Jurkat, Clone E6-1 (cell line): Measurements from ENCODE around the gene SLC44A3.
A peak's percentile ranks its signal among the peaks of the same experiment; 100 is the strongest.

Experiments
- DNase-seq: peaks from one replicate; pipeline ENCODE4 v3.0.0-alpha.2; 2011; ENCODE audit warnings: low read depth, low spot score
- H3K4me3 ChIP-seq: 2 replicates; pipeline ENCODE4 v1.5.1; 2011; ENCODE audit warnings: mild to moderate bottlenecking, low read length, control low read depth, moderate library complexity

Gene SLC44A3

GRCh38 chr1:94798462-94798861 is 21.7 kb upstream of the SLC44A3 start:
- DNase-seq, result no peak
- no peak overlapping the region for H3K4me3 ChIP-seq

GRCh38 chr1:94799206-94799605 is 21.0 kb upstream of the SLC44A3 start:
- H3K4me3 ChIP-seq, result no peak overlapping the region
- no peak for DNase-seq

GRCh38 chr1:94801919-94802546 is 18.1 kb upstream of the SLC44A3 start:
- DNase-seq, result peak; percentile 73
- H3K4me3 ChIP-seq, result no peak overlapping the region

- DNase-seq, result no peak
Measured at GRCh38 chr1:94803106-94803505, 17.1 kb upstream of the SLC44A3 start.

GRCh38 chr1:94803517-94804441 is 16.4 kb upstream of the SLC44A3 start:
- no peak for DNase-seq
- H3K4me3 ChIP-seq, result no peak overlapping the region

More at GRCh38 chr1:94803106-94803505, 17.1 kb upstream of the SLC44A3 start:
- no peak overlapping the region for H3K4me3 ChIP-seq

GRCh38 chr1:94804442-94804837 is 15.7 kb upstream of the SLC44A3 start:
- DNase-seq, result no peak
- no peak overlapping the region for H3K4me3 ChIP-seq

GRCh38 chr1:94805912-94806311 is 14.2 kb upstream of the SLC44A3 start:
- peak; percentile 53 for DNase-seq
- H3K4me3 ChIP-seq, result no peak overlapping the region

GRCh38 chr1:94806441-94806871 is 13.7 kb upstream of the SLC44A3 start:
- DNase-seq, result no peak
- H3K4me3 ChIP-seq, result no peak overlapping the region

GRCh38 chr1:94807742-94808491 is 12.2 kb upstream of the SLC44A3 start:
- no peak overlapping the region for H3K4me3 ChIP-seq
- peak; percentile 23 for DNase-seq

- H3K4me3 ChIP-seq, result no peak overlapping the region
- no peak for DNase-seq
Measured at GRCh38 chr1:94808669-94809068, 11.5 kb upstream of the SLC44A3 start.

GRCh38 chr1:94812985-94813384 is 7.2 kb upstream of the SLC44A3 start:
- H3K4me3 ChIP-seq, result no peak overlapping the region
- no peak for DNase-seq

- H3K4me3 ChIP-seq, result no peak overlapping the region
- no peak for DNase-seq
Measured at GRCh38 chr1:94816030-94816429, 4.1 kb upstream of the SLC44A3 start.

- DNase-seq, result no peak
- H3K4me3 ChIP-seq, result no peak overlapping the region
Measured at GRCh38 chr1:94817712-94818111, 2.4 kb upstream of the SLC44A3 start.

- H3K4me3 ChIP-seq, result no peak overlapping the region
- DNase-seq, result no peak
Measured at GRCh38 chr1:94819238-94819944, 766 bp upstream of the SLC44A3 start.

GRCh38 chr1:94820936-94821335 is 779 bp downstream of the SLC44A3 start:
- no peak overlapping the region for H3K4me3 ChIP-seq
- no peak for DNase-seq

- DNase-seq, result no peak
Measured at GRCh38 chr1:94821636-94822305, 1.6 kb downstream of the SLC44A3 start.

GRCh38 chr1:94823116-94823515 is 3.0 kb downstream of the SLC44A3 start:
- no peak overlapping the region for H3K4me3 ChIP-seq
- no peak for DNase-seq

More at GRCh38 chr1:94821636-94822305, 1.6 kb downstream of the SLC44A3 start:
- no peak overlapping the region for H3K4me3 ChIP-seq

- H3K4me3 ChIP-seq, result no peak overlapping the region
- no peak for DNase-seq
Measured at GRCh38 chr1:94825936-94826335, 5.8 kb downstream of the SLC44A3 start.

- no peak overlapping the region for H3K4me3 ChIP-seq
- no peak for DNase-seq
Measured at GRCh38 chr1:94827434-94827833, 7.3 kb downstream of the SLC44A3 start.
